HCT116 (cell line): ENCODE data around the gene ADAM15. TPM values are rescaled to one million over a fixed set of nuclear protein-coding genes. Genes with fewer than 3 reads are reported as not detected.
A peak's percentile ranks its signal among the peaks of the same experiment; 100 is the strongest.

ENCODE experiments used
- ATAC-seq: fragments of 200-7000 bp; cut with Tn5 transposase; 2 replicates; pipeline ENCODE4 v1.9.1; 2020; ENCODE audit warnings: mild to moderate bottlenecking, moderate library complexity
- Bru-seq: library from RNA; stranded (reverse); fragments of 400-500 nt; gene quantifications from one replicate; lab custom pipeline; 2021; lab: Mats Ljungman, UMichigan
- BruChase-seq, 2 experiments: library from RNA; stranded (reverse); fragments of 400-500 nt; gene quantifications; one replicate each; lab custom pipeline; 2021; lab: Mats Ljungman, UMichigan
- BruUV-seq: library from RNA; stranded (reverse); fragments of 400-500 nt; replicated peaks from 2 replicates; lab custom pipeline; 2021; lab: Mats Ljungman, UMichigan
- CTCF ChIA-PET: fragments of 300-600 bp; sonication (Branson Sonifier 250); formaldehyde crosslinking; loops from one replicate; lab custom pipeline; 2021; ENCODE audit warnings: antibody characterized with exemption; lab: Charles Lee
- POLR2A ChIA-PET: fragments of 300-600, 350-600 bp; sonication (Branson Sonifier 250); formaldehyde crosslinking; loops from one replicate; lab custom pipeline; 2021; ENCODE audit warnings: antibody characterized with exemption; lab: Charles Lee
- RAD21 ChIA-PET, 2 experiments: fragments of 300-600 bp; sonication (Branson Sonifier 250); formaldehyde crosslinking; loops; one replicate each; lab custom pipeline; 2023; ENCODE audit warnings: low total read pairs in 2 of 2; ENCODE audit not compliant: uncharacterized antibody in 2 of 2, unreplicated experiment in 2 of 2, low non-redundant PET in 1 of 2; lab: Charles Lee
- DNase-seq: peaks from one replicate; pipeline ENCODE4 v3.0.0-alpha.2; 2010; ENCODE audit warnings: low read depth, low spot score
- H2AFZ ChIP-seq: fragments of 200-600 bp; shearing (Covaris generic), sonication (generic); 2 replicates; pipeline ENCODE4 v1.6.1; 2017; ENCODE audit warnings: low read depth, mixed run types, mixed read lengths, antibody characterized with exemption, low read length; ENCODE audit not compliant: poor library complexity, severe bottlenecking
- H3K27ac ChIP-seq: 2 replicates; pipeline ENCODE4 v1.5.1; 2012; ENCODE audit warnings: low read depth, low read length
- H3K27me3 ChIP-seq: fragments of 200-600 bp; sonication (generic); 2 replicates; pipeline ENCODE4 v1.6.1; 2016; ENCODE audit warnings: mixed run types, low read length, mixed read lengths; ENCODE audit not compliant: insufficient read depth
- H3K36me3 ChIP-seq, 2 experiments: fragments of 200-500 bp in 1 of 2; fragments of 200-600 bp in 1 of 2; sonication (Bioruptor generic) in 1 of 2; sonication (generic) in 1 of 2; 2 replicates each; pipeline versions ENCODE4 v1.5.1 to v1.6.1; 2014 to 2016; ENCODE audit warnings: low read length in 2 of 2, inconsistent platforms in 1 of 2, mixed read lengths in 1 of 2, mixed run types in 1 of 2; ENCODE audit not compliant: insufficient read depth in 2 of 2, control insufficient read depth in 1 of 2
- H3K4me1 ChIP-seq, 2 experiments: fragments of 200-600 bp in 1 of 2; sonication (generic) in 1 of 2; 2 replicates each; pipeline versions ENCODE4 v1.5.1 to v1.6.1; 2012 to 2017; ENCODE audit warnings: low read length in 2 of 2, inconsistent platforms in 1 of 2, mild to moderate bottlenecking in 1 of 2, mixed read lengths in 1 of 2, mixed run types in 1 of 2, moderate library complexity in 1 of 2; ENCODE audit not compliant: insufficient read depth in 2 of 2, control insufficient read depth in 1 of 2
- H3K4me2 ChIP-seq: fragments of 200-600 bp; sonication (generic); 2 replicates; pipeline ENCODE4 v1.6.1; 2017; ENCODE audit warnings: mixed run types, low read length, mixed read lengths
- H3K4me3 ChIP-seq, 2 experiments: fragments of 200-600 bp in 1 of 2; sonication (generic) in 1 of 2; replicated peaks in 1 of 2; 2 replicates each; pipeline ENCODE4 v1.5.1; 2011 to 2016; ENCODE audit warnings: low read length in 2 of 2, control low read depth in 1 of 2, low read depth in 1 of 2, mild to moderate bottlenecking in 1 of 2, mixed read lengths in 1 of 2, mixed run types in 1 of 2
- H3K79me2 ChIP-seq: fragments of 200-600 bp; sonication (generic); 2 replicates; pipeline ENCODE4 v1.6.1; 2017; ENCODE audit warnings: mild to moderate bottlenecking, mixed run types, low read length, moderate library complexity, mixed read lengths; ENCODE audit not compliant: insufficient read depth
- H3K9ac ChIP-seq: fragments of 200-600 bp; sonication (generic); 2 replicates; pipeline ENCODE4 v1.6.1; 2016; ENCODE audit warnings: low read length, mixed read lengths
- H3K9me2 ChIP-seq: fragments of 200-600 bp; sonication (generic), shearing (Covaris generic); 2 replicates; pipeline ENCODE4 v1.6.1; 2017; ENCODE audit warnings: mixed run types, mild to moderate bottlenecking, moderate library complexity; ENCODE audit not compliant: insufficient read depth
- H3K9me3 ChIP-seq, 2 experiments: fragments of 200-500 bp in 1 of 2; fragments of 200-600 bp in 1 of 2; sonication (Bioruptor generic) in 1 of 2; sonication (generic) in 1 of 2; 2 replicates each; pipeline ENCODE4 v1.6.1; 2014 to 2017; ENCODE audit warnings: low read length in 2 of 2, mixed read lengths in 2 of 2, inconsistent platforms in 1 of 2, low read depth in 1 of 2, mild to moderate bottlenecking in 1 of 2, mixed run types in 1 of 2, moderate library complexity in 1 of 2; ENCODE audit not compliant: control insufficient read depth in 1 of 2, insufficient read depth in 1 of 2
- H4K20me1 ChIP-seq: fragments of 200-600 bp; sonication (generic), shearing (Covaris generic); 2 replicates; pipeline ENCODE4 v1.6.1; 2017; ENCODE audit warnings: mixed run types, mild to moderate bottlenecking, moderate library complexity; ENCODE audit not compliant: insufficient read depth
- CBX3 ChIP-seq: IDR thresholded peaks from 2 replicates; pipeline ENCODE4 v1.6.1; 2012; ENCODE audit warnings: low read depth
- POLR2AphosphoS5 ChIP-seq: IDR thresholded peaks from 2 replicates; pipeline ENCODE4 v1.6.1; 2011; ENCODE audit warnings: mild to moderate bottlenecking, low read depth, low read length, moderate library complexity
- RAD21 ChIP-seq: IDR thresholded peaks from 2 replicates; pipeline ENCODE4 v1.6.1; 2012; ENCODE audit warnings: low read depth, mild to moderate bottlenecking
- SP1 ChIP-seq: IDR thresholded peaks from 2 replicates; pipeline ENCODE4 v1.6.1; 2012; ENCODE audit warnings: low read depth
- intact Hi-C: fragments of 100-400 bp; cut with micrococcal nuclease; formaldehyde crosslinking; loops from 2 replicates; pipeline ENCODE4 v1.10.0; 2022
- long read RNA-seq: library from polyadenylated mRNA; unstranded; transcript quantifications from one replicate; pipeline ENCODE4 v2.0.0, GENCODE V29; 2021; ENCODE audit not compliant: unreplicated experiment
- polyA plus RNA-seq: library from polyadenylated mRNA; unstranded; fragments of >200 nt; gene quantifications from 2 replicates; pipeline ENCODE4 v1.2.1, GENCODE V29; 2012; ENCODE audit warnings: missing spikeins
- total RNA-seq: library from RNA; stranded (reverse); gene quantifications from one replicate; pipeline ENCODE4 v1.2.1, GENCODE V29; 2021; ENCODE audit not compliant: unreplicated experiment
- TF ChIP-seq, protein P1 (sequence below), 3 experiments: fragments of 200-600 bp in 1 of 3; sonication (generic) in 1 of 3; IDR thresholded peaks in 2 of 3; conservative IDR thresholded peaks in 1 of 3; 2 replicates each; pipeline ENCODE4 v1.5.1; 2012 to 2017; ENCODE audit warnings: low read depth in 2 of 3, low read length in 2 of 3, antibody characterized with exemption in 1 of 3, borderline replicate concordance in 1 of 3, control low read depth in 1 of 3, mild to moderate bottlenecking in 1 of 3, mixed read lengths in 1 of 3, mixed run types in 1 of 3, moderate library complexity in 1 of 3; ENCODE audit not compliant: insufficient read depth in 1 of 3

The ADAM15 gene, protein sequence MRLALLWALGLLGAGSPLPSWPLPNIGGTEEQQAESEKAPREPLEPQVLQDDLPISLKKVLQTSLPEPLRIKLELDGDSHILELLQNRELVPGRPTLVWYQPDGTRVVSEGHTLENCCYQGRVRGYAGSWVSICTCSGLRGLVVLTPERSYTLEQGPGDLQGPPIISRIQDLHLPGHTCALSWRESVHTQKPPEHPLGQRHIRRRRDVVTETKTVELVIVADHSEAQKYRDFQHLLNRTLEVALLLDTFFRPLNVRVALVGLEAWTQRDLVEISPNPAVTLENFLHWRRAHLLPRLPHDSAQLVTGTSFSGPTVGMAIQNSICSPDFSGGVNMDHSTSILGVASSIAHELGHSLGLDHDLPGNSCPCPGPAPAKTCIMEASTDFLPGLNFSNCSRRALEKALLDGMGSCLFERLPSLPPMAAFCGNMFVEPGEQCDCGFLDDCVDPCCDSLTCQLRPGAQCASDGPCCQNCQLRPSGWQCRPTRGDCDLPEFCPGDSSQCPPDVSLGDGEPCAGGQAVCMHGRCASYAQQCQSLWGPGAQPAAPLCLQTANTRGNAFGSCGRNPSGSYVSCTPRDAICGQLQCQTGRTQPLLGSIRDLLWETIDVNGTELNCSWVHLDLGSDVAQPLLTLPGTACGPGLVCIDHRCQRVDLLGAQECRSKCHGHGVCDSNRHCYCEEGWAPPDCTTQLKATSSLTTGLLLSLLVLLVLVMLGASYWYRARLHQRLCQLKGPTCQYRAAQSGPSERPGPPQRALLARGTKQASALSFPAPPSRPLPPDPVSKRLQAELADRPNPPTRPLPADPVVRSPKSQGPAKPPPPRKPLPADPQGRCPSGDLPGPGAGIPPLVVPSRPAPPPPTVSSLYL
- total RNA-seq, result 149 TPM
- 185 and 189 TPM in 2 replicates for polyA plus RNA-seq
- percentile 57 among the genes with signal in this experiment for Bru-seq, nascent RNA
- percentile 78 among the genes with signal in this experiment for BruChase-seq, experiment 1, labeled RNA remaining after a 6-hour chase
- percentile 74 among the genes with signal in this experiment for BruChase-seq, experiment 2, labeled RNA remaining after a 2-hour chase
- long read RNA-seq, full-length matches to known transcripts, result 48 of 110 reads
- long read RNA-seq, partial matches to known transcripts, result 30 of 110 reads
- long read RNA-seq, other reads (novel, unspliced or antisense), result 32 of 110 reads

DNA sequence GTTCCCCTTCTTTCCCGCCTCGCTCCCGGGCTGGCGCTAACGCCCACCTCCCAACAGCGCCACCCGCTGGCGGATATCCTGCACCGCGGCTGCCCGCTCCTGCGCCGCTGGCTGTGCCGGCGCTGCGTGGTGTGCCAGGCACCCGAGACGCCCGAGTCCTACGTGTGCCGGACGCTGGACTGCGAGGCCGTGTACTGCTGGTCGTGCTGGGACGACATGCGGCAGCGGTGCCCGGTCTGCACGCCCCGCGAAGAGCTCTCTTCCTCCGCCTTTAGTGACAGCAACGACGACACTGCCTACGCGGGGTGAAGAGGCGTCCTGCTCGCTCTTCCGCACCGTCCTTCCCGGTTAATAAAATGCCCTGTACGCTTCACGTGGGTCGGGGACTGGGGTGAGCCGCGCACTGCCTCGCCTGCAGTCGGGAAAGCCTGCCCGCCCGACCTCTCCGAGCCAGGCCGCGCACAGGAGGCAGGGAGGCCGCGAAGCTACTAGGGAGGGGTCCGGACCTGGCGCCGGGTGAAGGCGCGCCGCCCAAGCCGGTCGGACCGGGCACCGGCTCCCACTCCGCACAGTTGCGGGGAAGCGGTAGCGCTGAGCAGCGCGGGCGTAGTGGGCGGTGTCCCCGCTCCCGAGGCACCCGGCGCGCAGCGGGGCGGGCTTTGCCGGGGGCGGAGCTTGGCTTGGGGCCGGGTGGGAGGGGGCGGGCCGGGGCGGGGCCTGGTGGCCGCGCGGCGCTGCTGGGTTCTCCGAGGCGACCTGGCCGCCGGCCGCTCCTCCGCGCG is at the start of gene ADAM15:
Gene ADAM15 (plus strand): TSS at position 757 of the 782 bp plus-strand sequence. CDS start 71 bp downstream, outside the sequence.
- Histone ChIP-seq H2AFZ (no peak within 1 kb of the TSS), H3K4me1 (peaks cover 13 to 41% of the 10 kb centered on the region in 2 experiments), H3K79me2 (peaks cover 37% of the 10 kb centered on the region), H3K4me2 (peak within 1 kb of the TSS; percentile 100), H4K20me1 (no peaks in the 10 kb centered on the region), H3K9me2 (no peaks in the 10 kb centered on the region), H3K4me3 (peak within 1 kb of the TSS; percentile 90 to 94), H3K9me3 (no peaks in the 10 kb centered on the region), H3K27me3 (no peaks in the 10 kb centered on the region), H3K27ac (peak within 1 kb of the TSS; percentile 93), H3K36me3 (peaks cover 10 to 13% of the 10 kb centered on the region in 2 experiments; a peak in 3 of 4 replicates), H3K9ac (peak within 1 kb of the TSS; percentile 90)
- peak; percentile 82 for TF ChIP-seq POLR2AphosphoS5
- TF ChIP-seq, protein P1, sequence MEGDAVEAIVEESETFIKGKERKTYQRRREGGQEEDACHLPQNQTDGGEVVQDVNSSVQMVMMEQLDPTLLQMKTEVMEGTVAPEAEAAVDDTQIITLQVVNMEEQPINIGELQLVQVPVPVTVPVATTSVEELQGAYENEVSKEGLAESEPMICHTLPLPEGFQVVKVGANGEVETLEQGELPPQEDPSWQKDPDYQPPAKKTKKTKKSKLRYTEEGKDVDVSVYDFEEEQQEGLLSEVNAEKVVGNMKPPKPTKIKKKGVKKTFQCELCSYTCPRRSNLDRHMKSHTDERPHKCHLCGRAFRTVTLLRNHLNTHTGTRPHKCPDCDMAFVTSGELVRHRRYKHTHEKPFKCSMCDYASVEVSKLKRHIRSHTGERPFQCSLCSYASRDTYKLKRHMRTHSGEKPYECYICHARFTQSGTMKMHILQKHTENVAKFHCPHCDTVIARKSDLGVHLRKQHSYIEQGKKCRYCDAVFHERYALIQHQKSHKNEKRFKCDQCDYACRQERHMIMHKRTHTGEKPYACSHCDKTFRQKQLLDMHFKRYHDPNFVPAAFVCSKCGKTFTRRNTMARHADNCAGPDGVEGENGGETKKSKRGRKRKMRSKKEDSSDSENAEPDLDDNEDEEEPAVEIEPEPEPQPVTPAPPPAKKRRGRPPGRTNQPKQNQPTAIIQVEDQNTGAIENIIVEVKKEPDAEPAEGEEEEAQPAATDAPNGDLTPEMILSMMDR (IDR thresholded peaks at IDR 0.05 in 2 of 3, conservative IDR thresholded peaks at IDR 0.05 in 1 of 3; ENCODE audit: borderline replicate concordance in 1 of 3, insufficient read depth in 1 of 3, low read depth in 2 of 3, low read length in 2 of 3), result peak in 2 of 3 experiments; percentile 93 to 94; a peak in 4 of 6 replicates
- no peak for TF ChIP-seq RAD21
- TF ChIP-seq SP1, result no peak
- no peak for TF ChIP-seq CBX3
- BruUV-seq, result no TSS peak
- intact Hi-C loops, result loop anchor here (5.0 kb wide), 1 partner anchor 48 kb away; the partner anchor contains the start of gene ZBTB7B
- RAD21 ChIA-PET, result interaction anchor here (0.6 to 0.9 kb wide), 2 partner anchors 34 to 95 kb away, joined by 3 to 4 read pairs; partner anchors contain the start of gene PBXIP1 (in 1 of the 2)
- POLR2A ChIA-PET, result interaction anchor here (1.1 to 1.2 kb wide), 2 partner anchors 119 to 122 kb away, joined by 3 read pairs; partner anchors contain the start of gene KRTCAP2
- peak; percentile 78 for ATAC-seq
- CTCF ChIA-PET, result interaction anchor here (0.7 to 1.6 kb wide), 22 partner anchors 9 to 381 kb away, joined by 3 to 14 read pairs (median 4); partner anchors contain the start of genes PBXIP1 and SHC1
- DNase-seq, result peak; percentile 54
